HFFc6 (cell line): Measurements from ENCODE around the gene MRC2. TPM values are rescaled to one million over a fixed set of nuclear protein-coding genes. Genes with fewer than 3 reads are reported as not detected.

Experiments
- DNase-seq: peaks from one replicate; pipeline ENCODE4 v3.0.0-alpha.2; 2018
- H3K27ac Mint-ChIP-seq: 2 replicates; pipeline ENCODE4 v1.8.0; 2020; ENCODE audit warnings: mild to moderate bottlenecking, mixed read lengths
- H3K27me3 Mint-ChIP-seq: 2 replicates; pipeline ENCODE4 v1.8.0; 2021; ENCODE audit warnings: mild to moderate bottlenecking, moderate library complexity, mixed read lengths; ENCODE audit not compliant: insufficient read depth
- H3K36me3 Mint-ChIP-seq: 2 replicates; pipeline ENCODE4 v1.8.0; 2021; ENCODE audit warnings: low read depth, mixed read lengths
- H3K4me1 Mint-ChIP-seq: 2 replicates; pipeline ENCODE4 v1.8.0; 2020; ENCODE audit warnings: low read depth, mixed read lengths
- H3K4me3 Mint-ChIP-seq: 2 replicates; pipeline ENCODE4 v1.8.0; 2020; ENCODE audit warnings: mild to moderate bottlenecking, moderate library complexity, mixed read lengths
- H3K9me3 Mint-ChIP-seq: 2 replicates; pipeline ENCODE4 v1.8.0; 2020; ENCODE audit warnings: mild to moderate bottlenecking, mixed read lengths
- CTCF ChIP-seq: fragments of 200-600 bp; sonication (generic); IDR thresholded peaks from 2 replicates; pipeline ENCODE4 v1.5.0; 2021; ENCODE audit warnings: antibody characterized with exemption, mild to moderate bottlenecking
- total RNA-seq, 6 experiments: library from RNA; stranded (reverse); fragmentation: NEBNext Ultra II Directional; extraction: Animal tissue kit (Norgen Biotek cat#: 25700); gene quantifications; 2 replicates in 1 of 6; 3 replicates in 5 of 6; pipeline ENCODE4 v1.2.3, GENCODE V29; 2021

Gene MRC2
- total RNA-seq, 6 experiments from 2014 or later = 255 to 313 (median 279) TPM

DNA sequence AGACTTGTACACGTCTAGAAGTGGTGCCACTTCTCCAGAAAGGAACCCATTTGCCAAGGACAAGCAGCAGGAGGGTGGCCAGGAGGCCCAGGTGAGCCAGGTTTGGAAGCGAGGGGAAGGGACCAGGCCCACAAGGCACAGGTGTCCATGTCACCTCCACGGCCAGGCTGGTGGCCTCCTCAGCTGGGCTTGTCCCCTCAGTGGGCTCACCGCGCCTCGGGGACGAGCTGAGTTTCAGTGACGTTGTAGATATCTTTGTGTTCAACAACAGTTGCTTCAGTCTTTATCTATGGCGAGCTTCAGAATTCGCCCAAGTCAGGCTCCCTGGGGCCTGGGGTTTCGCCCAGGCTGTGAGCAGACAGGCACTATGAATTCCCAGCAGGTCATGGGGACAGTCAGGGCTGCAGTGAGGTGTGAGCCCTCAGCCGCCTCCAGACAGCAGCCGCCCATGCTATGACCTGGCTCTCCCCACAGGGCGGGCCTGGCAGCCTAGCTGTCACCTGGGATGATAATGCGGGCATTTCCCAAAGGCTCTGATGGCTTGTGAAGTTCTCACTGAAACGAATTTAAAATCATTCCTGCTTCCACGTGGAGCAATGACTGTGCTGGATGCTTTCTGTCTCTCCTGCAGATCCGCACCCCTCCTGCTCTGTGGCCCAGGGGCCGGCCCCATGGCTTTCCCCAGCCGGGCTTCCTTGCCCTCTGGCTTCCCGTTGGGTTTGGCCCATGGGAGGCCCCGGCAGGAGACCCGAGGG lies 89.5 kb downstream of the MRC2 start:
- DNase-seq = no peak
- H3K27me3 Mint-ChIP-seq = peaks cover 8% of the 10 kb centered on the region

GRCh38 chr17:62717589-62717855 lies 90.1 kb downstream of the MRC2 start:
- DNase-seq = no peak
- TF ChIP-seq CTCF = no peak
- Mint-ChIP-seq H3K27me3 (peaks cover 8% of the 10 kb centered on the region), H3K4me3 (no peak overlapping the region), H3K27ac (no peak overlapping the region), H3K9me3 (no peaks in the 10 kb centered on the region), H3K4me1 (peaks cover 69% of the 10 kb centered on the region), H3K36me3 (peaks cover 11% of the 10 kb centered on the region; the same call in 1 of the 2 replicates)

More for the DNA sequence above, 89.5 kb downstream of the MRC2 start:
- H3K27ac Mint-ChIP-seq = no peak overlapping the region
- no peak overlapping the region for H3K4me3 Mint-ChIP-seq
- TF ChIP-seq CTCF = no peak
- peaks cover 11% of the 10 kb centered on the region; the same call in 1 of the 2 replicates for H3K36me3 Mint-ChIP-seq
- H3K4me1 Mint-ChIP-seq = peaks cover 72% of the 10 kb centered on the region
- no peaks in the 10 kb centered on the region for H3K9me3 Mint-ChIP-seq

- no peak for TF ChIP-seq CTCF
- peaks cover 68% of the 10 kb centered on the region for H3K4me1 Mint-ChIP-seq
- no peak overlapping the region for H3K27ac Mint-ChIP-seq
- no peaks in the 10 kb centered on the region for H3K9me3 Mint-ChIP-seq
- H3K27me3 Mint-ChIP-seq = peaks cover 8% of the 10 kb centered on the region
- H3K4me3 Mint-ChIP-seq = no peak overlapping the region
- no peak for DNase-seq
- H3K36me3 Mint-ChIP-seq = peaks cover 10% of the 10 kb centered on the region; the same call in 1 of the 2 replicates
These were observed 90.4 kb downstream of the MRC2 start for GRCh38 chr17:62717889-62718288.

GRCh38 chr17:62718429-62718828 lies 91.0 kb downstream of the MRC2 start:
- Mint-ChIP-seq H3K4me1 (peaks cover 65% of the 10 kb centered on the region), H3K36me3 (peaks cover 7% of the 10 kb centered on the region; the same call in 1 of the 2 replicates), H3K4me3 (peak overlapping the region; percentile 11; the same call in 1 of the 2 replicates), H3K27ac (peak overlapping the region; percentile 50), H3K27me3 (peaks cover 7% of the 10 kb centered on the region), H3K9me3 (no peaks in the 10 kb centered on the region)
- TF ChIP-seq CTCF = no peak
- peak; percentile 68 for DNase-seq

DNA sequence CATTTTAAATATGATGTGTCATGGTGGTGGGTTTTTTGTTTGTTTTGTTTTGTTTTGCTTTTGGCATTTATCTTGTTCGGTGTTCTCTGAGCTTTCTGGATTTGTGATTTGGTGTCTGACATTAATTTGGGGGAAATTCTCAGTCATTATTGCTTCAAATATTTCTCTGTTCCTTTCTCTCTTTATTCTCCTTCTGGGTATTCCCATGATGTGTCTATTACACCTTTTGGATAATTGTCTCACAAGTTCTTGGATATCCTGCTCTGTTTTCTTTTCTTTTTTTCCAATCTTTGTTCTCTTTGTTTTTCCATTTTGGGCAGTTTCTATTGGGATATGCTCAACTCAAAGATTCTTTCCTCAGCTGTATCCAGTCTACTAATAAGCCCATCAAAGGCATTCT lies 92.1 kb downstream of the MRC2 start:
- H3K27me3 Mint-ChIP-seq = peaks cover 7% of the 10 kb centered on the region
- no peak overlapping the region for H3K27ac Mint-ChIP-seq
- DNase-seq = no peak
- H3K9me3 Mint-ChIP-seq = no peaks in the 10 kb centered on the region
- peaks cover 7% of the 10 kb centered on the region; the same call in 1 of the 2 replicates for H3K36me3 Mint-ChIP-seq
- no peak overlapping the region for H3K4me3 Mint-ChIP-seq
- no peak for TF ChIP-seq CTCF
- H3K4me1 Mint-ChIP-seq = peaks cover 65% of the 10 kb centered on the region
